Naive thymus-derived CD8-positive, alpha-beta T cell (primary cell): ENCODE results near the gene ZDHHC14. TPM values are rescaled to one million over a fixed set of nuclear protein-coding genes. Genes with fewer than 3 reads are reported as not detected.
A peak's percentile ranks its signal among the peaks of the same experiment; 100 is the strongest.

ENCODE experiments used
- ATAC-seq, 2 donors: fragments of 150-1000 bp; cut with Tn5 transposase in 1 of 2; sonication (Bioruptor Pico), chemical (Tn5 transposase) in 1 of 2; 1 replicate in 1 of 2; 2 replicates in 1 of 2; pipeline ENCODE4 v1.10.0; 2021; ENCODE audit warnings: mild to moderate bottlenecking in 2 of 2, moderate library complexity in 2 of 2
- POLR2A ChIA-PET: fragments of 350-600 bp; sonication (Branson Sonifier 250); formaldehyde crosslinking; loops from one replicate; lab custom pipeline; 2021; ENCODE audit warnings: antibody characterized with exemption; lab: Charles Lee
- DNase-seq, 10 donors: peaks; one replicate each; pipeline versions ENCODE4 v3.0.0 to v3.0.0-alpha.2; 2020 to 2022
- H3K27ac Mint-ChIP-seq, 10 donors: one replicate each; pipeline ENCODE4 v1.8.0; 2020 to 2022; ENCODE audit warnings: mild to moderate bottlenecking in 10 of 10, mixed read lengths in 10 of 10, moderate library complexity in 4 of 10, inconsistent platforms in 1 of 10
- H3K27me3 Mint-ChIP-seq, 5 donors: one replicate each; pipeline ENCODE4 v1.8.0; 2021 to 2022; ENCODE audit warnings: mixed read lengths in 5 of 5
- H3K36me3 Mint-ChIP-seq, 3 donors: one replicate each; pipeline ENCODE4 v1.8.0; 2020 to 2022; ENCODE audit warnings: mixed read lengths in 3 of 3, mild to moderate bottlenecking in 2 of 3, inconsistent platforms in 1 of 3
- H3K4me1 Mint-ChIP-seq, 4 donors: one replicate each; pipeline ENCODE4 v1.8.0; 2021 to 2022; ENCODE audit warnings: mixed read lengths in 4 of 4
- H3K4me3 Mint-ChIP-seq, 10 donors: one replicate each; pipeline ENCODE4 v1.8.0; 2020 to 2022; ENCODE audit warnings: mild to moderate bottlenecking in 10 of 10, mixed read lengths in 10 of 10, moderate library complexity in 6 of 10, inconsistent platforms in 1 of 10
- H3K9me3 Mint-ChIP-seq, 9 donors: one replicate each; pipeline ENCODE4 v1.8.0; 2020 to 2022; ENCODE audit warnings: mixed read lengths in 9 of 9, mild to moderate bottlenecking in 3 of 9, inconsistent platforms in 1 of 9, moderate library complexity in 1 of 9
- polyA plus RNA-seq, 3 donors: library from polyadenylated mRNA; unstranded; fragments of 300-500 nt; fragmentation: Illumina TruSeq; gene quantifications; one replicate each; pipeline ENCODE4 v1.2.3, GENCODE V29; 2021
- total RNA-seq, 8 experiments: library from RNA in 2 of 8; stranded (reverse) in 2 of 8; gene quantifications; one replicate each; pipeline ENCODE4 v1.2.3 and lab custom pipeline; 2021 to 2026

Gene ZDHHC14
- total and polyA plus RNA-seq, 5 experiments from 2014 or later, result 0.09 to 1.9 (median 1.4) TPM

GRCh38 chr6:157542414-157543160 lies 161.6 kb downstream of the ZDHHC14 start:
- no peak overlapping the region for H3K4me3 Mint-ChIP-seq
- DNase-seq, result no peak
- peaks cover 0 to 3% (median 0%) of the 10 kb centered on the region in 5 donors for H3K27me3 Mint-ChIP-seq
- H3K36me3 Mint-ChIP-seq, result peaks cover 0 to 6% (median 0%) of the 10 kb centered on the region in 3 donors
- H3K27ac Mint-ChIP-seq, result peak overlapping the region in 1 of 10 donors; percentile 19
- POLR2A ChIA-PET, result no interaction called here
- no peak for ATAC-seq
- peaks cover 6 to 34% (median 17%) of the 10 kb centered on the region in 4 donors for H3K4me1 Mint-ChIP-seq
- H3K9me3 Mint-ChIP-seq, result peaks cover 0 to 4% (median 0%) of the 10 kb centered on the region in 9 donors

DNA sequence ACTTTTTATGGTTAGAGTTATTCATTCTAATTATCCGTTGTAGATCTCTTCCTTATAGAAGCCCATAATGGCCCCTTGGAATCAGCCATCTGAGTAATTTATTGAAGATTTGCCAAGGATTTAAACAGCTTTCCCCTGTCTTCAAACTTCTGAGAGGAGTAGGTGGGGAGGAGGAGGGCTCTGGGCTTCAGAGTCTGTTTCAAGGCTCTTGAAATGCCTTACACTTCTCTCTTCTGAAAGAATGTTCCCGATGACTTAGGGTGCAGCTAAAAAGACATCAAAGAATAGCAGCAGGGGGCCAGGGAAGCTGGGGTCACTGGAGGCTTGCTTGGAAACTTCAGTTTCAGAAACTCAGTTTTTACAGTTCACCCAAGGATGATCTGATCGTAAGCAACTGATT lies 165.3 kb downstream of the ZDHHC14 start:
- POLR2A ChIA-PET, result no interaction called here
- H3K27ac Mint-ChIP-seq, result peak overlapping the region in 1 of 10 donors; percentile 5

GRCh38 chr6:157547112-157547511 lies 166.1 kb downstream of the ZDHHC14 start:
- H3K4me1 Mint-ChIP-seq, result peaks cover 16 to 37% (median 24%) of the 10 kb centered on the region in 4 donors
- no peak overlapping the region for H3K4me3 Mint-ChIP-seq
- H3K27me3 Mint-ChIP-seq, result peaks cover 0 to 6% (median 2%) of the 10 kb centered on the region in 5 donors
- no peak overlapping the region for H3K27ac Mint-ChIP-seq
- peaks cover 0 to 6% (median 0%) of the 10 kb centered on the region in 3 donors for H3K36me3 Mint-ChIP-seq
- POLR2A ChIA-PET, result no interaction called here
- H3K9me3 Mint-ChIP-seq, result peaks cover 0 to 4% (median 0%) of the 10 kb centered on the region in 9 donors
- DNase-seq, result no peak
- no peak for ATAC-seq

More for the DNA sequence above, 165.3 kb downstream of the ZDHHC14 start:
- Mint-ChIP-seq H3K4me3 (no peak overlapping the region), H3K4me1 (peaks cover 15 to 34% (median 24%) of the 10 kb centered on the region in 4 donors), H3K27me3 (peaks cover 0 to 3% (median 2%) of the 10 kb centered on the region in 5 donors), H3K9me3 (peaks cover 0 to 4% (median 0%) of the 10 kb centered on the region in 9 donors), H3K36me3 (peaks cover 0 to 6% (median 0%) of the 10 kb centered on the region in 3 donors)
- DNase-seq (no peak), ATAC-seq (no peak)

DNA sequence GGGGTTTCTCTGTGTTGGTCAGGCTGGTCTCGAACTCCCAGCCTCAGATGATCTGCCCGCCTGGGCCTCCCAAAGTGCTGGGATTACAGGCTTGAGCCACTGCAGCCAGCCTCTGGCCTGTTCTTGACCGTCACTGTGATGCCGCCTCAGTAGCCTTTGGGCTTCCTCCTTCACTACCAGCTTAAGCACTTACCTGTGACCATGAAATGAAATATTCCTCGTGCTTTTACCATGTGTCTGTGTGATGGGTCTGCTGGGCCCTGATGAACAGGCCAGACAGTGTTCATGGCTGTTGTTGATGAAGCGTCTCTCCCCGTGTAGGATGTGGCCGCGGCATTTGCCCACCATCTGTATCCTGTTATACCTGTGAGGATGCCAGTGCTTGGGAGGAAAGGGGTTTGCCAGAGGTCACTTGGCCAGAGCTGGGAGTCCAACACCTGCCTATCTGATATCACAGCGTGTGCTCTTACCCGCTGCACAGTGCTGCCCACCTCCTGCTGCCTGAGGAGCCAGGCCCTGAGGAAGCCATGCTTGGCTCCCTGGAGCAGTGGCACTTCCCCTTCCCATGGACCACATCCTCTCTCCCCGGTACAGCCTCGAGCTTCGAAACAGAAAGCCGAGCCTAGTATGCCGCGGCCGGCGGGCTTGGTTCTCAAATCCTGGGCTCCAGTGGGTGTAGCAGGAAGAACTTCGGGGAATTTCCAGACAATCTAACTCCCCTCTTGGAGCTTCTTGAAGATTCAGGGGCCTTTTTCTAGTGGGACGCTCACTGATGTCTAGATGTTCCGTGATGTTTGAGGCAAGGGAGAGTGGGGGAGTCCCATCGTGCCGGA lies 167.9 kb downstream of the ZDHHC14 start:
- peak overlapping the region in 5 of 10 donors; percentile 25 to 78 (median 52) for H3K27ac Mint-ChIP-seq
- H3K36me3 Mint-ChIP-seq, result peaks cover 0 to 6% (median 0%) of the 10 kb centered on the region in 3 donors
- H3K9me3 Mint-ChIP-seq, result peaks cover 0 to 4% (median 0%) of the 10 kb centered on the region in 9 donors
- DNase-seq, result no peak
- H3K4me1 Mint-ChIP-seq, result peaks cover 20 to 38% (median 24%) of the 10 kb centered on the region in 4 donors
- H3K4me3 Mint-ChIP-seq, result peak overlapping the region in 7 of 10 donors; percentile 4 to 68 (median 36)
- ATAC-seq, result peak in 1 of 2 donors; percentile 37
- peaks cover 0 to 5% (median 2%) of the 10 kb centered on the region in 5 donors for H3K27me3 Mint-ChIP-seq
- POLR2A ChIA-PET, result interaction anchor here (1.0 kb wide), 1 partner anchor 13 kb away, joined by 4 read pairs; no protein-coding TSS in a partner anchor

- peak overlapping the region in 4 of 10 donors; percentile 25 to 78 (median 48) for H3K27ac Mint-ChIP-seq
- peak overlapping the region in 7 of 10 donors; percentile 4 to 68 (median 32) for H3K4me3 Mint-ChIP-seq
- no peak for DNase-seq
- H3K36me3 Mint-ChIP-seq, result peaks cover 0 to 6% (median 0%) of the 10 kb centered on the region in 3 donors
- POLR2A ChIA-PET, result interaction anchor here (1.0 kb wide), 1 partner anchor 13 kb away, joined by 4 read pairs; no protein-coding TSS in a partner anchor
- H3K9me3 Mint-ChIP-seq, result peaks cover 0 to 4% (median 0%) of the 10 kb centered on the region in 9 donors
- H3K4me1 Mint-ChIP-seq, result peaks cover 20 to 38% (median 24%) of the 10 kb centered on the region in 4 donors
- H3K27me3 Mint-ChIP-seq, result peaks cover 0 to 5% (median 2%) of the 10 kb centered on the region in 5 donors
- no peak for ATAC-seq
Measured at GRCh38 chr6:157549468-157549745, 168.4 kb downstream of the ZDHHC14 start.

- Mint-ChIP-seq H3K4me1 (peaks cover 20 to 38% (median 24%) of the 10 kb centered on the region in 4 donors), H3K9me3 (peaks cover 0 to 4% (median 0%) of the 10 kb centered on the region in 9 donors), H3K36me3 (no peaks in the 10 kb centered on the region), H3K27ac (peak overlapping the region; percentile 5 to 86 (median 66)), H3K4me3 (peak overlapping the region in 7 of 10 donors; percentile 5 to 48 (median 25)), H3K27me3 (peaks cover 0 to 5% (median 2%) of the 10 kb centered on the region in 5 donors)
- peak in 4 of 10 donors; percentile 35 to 50 (median 45) for DNase-seq
- POLR2A ChIA-PET, result no interaction called here
- ATAC-seq, result peak; percentile 37 to 76
Measured at GRCh38 chr6:157550114-157550989, 169.4 kb downstream of the ZDHHC14 start.

DNA sequence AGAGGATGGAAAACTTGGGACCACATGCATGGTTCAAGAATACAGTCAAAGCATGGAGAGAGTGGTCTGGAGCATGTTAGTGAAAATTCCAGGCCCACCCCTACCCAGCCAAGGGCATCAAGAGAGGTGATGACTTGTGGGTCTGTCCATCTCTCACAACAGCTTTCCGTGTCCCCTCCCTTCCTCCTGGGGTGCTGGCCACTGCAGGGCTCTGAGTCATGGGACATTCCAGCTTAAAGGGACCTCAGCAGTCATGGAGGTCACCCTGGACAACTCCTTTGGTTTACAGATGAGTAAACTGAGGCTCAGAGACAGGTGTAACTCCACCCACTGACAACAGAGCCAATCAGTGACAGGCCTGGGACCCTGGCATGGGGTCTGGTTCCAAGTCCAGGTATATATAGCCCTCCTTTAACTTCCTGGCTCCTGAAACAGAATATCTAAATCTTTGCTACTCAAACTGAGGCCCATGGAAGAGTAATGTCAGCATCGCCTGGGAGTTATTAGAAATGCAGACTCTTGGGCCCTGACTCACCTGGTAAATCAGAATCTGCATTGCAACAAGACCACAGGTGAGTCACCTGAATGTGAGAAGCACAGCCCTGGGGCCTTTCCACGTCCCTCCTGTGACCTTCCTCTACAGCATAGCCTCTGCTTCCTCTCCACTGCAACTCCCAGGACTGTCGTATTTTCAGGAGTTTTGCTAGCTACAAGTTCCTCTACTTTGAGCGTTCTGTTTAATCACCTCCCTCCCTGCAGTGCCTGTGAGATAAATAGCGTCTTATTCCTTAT lies 170.2 kb downstream of the ZDHHC14 start:
- no peaks in the 10 kb centered on the region for H3K36me3 Mint-ChIP-seq
- peak overlapping the region in 7 of 10 donors; percentile 8 to 82 (median 61) for H3K27ac Mint-ChIP-seq
- ATAC-seq (no peak), DNase-seq (no peak)
- H3K4me3 Mint-ChIP-seq, result peak overlapping the region in 2 of 10 donors; percentile 25 to 44
- H3K9me3 Mint-ChIP-seq, result peaks cover 0 to 4% (median 0%) of the 10 kb centered on the region in 9 donors
- POLR2A ChIA-PET, result no interaction called here
- peaks cover 20 to 42% (median 24%) of the 10 kb centered on the region in 4 donors for H3K4me1 Mint-ChIP-seq
- H3K27me3 Mint-ChIP-seq, result peaks cover 0 to 5% (median 3%) of the 10 kb centered on the region in 5 donors

- POLR2A ChIA-PET, result no interaction called here
- Mint-ChIP-seq H3K9me3 (peaks cover 0 to 1% (median 0%) of the 10 kb centered on the region in 9 donors), H3K4me3 (no peak overlapping the region), H3K36me3 (no peaks in the 10 kb centered on the region), H3K27me3 (peaks cover 0 to 11% (median 4%) of the 10 kb centered on the region in 5 donors), H3K27ac (peak overlapping the region in 1 of 10 donors; percentile 13), H3K4me1 (peaks cover 20 to 52% (median 29%) of the 10 kb centered on the region in 4 donors)
- DNase-seq (no peak), ATAC-seq (no peak)
Measured at GRCh38 chr6:157552081-157552747, 171.2 kb downstream of the ZDHHC14 start.

GRCh38 chr6:157552820-157553485 lies 172.0 kb downstream of the ZDHHC14 start:
- DNase-seq (no peak), ATAC-seq (no peak)
- Mint-ChIP-seq H3K27ac (no peak overlapping the region), H3K27me3 (peaks cover 0 to 11% (median 4%) of the 10 kb centered on the region in 5 donors), H3K36me3 (no peaks in the 10 kb centered on the region), H3K9me3 (no peaks in the 10 kb centered on the region), H3K4me3 (no peak overlapping the region), H3K4me1 (peaks cover 20 to 59% (median 32%) of the 10 kb centered on the region in 4 donors)
- POLR2A ChIA-PET, result no interaction called here

GRCh38 chr6:157554747-157555146 lies 173.8 kb downstream of the ZDHHC14 start:
- no peak overlapping the region for H3K27ac Mint-ChIP-seq
- POLR2A ChIA-PET, result no interaction called here
- no peak overlapping the region for H3K4me3 Mint-ChIP-seq

More at GRCh38 chr6:157554747-157555146, 173.8 kb downstream of the ZDHHC14 start:
- Mint-ChIP-seq H3K27me3 (peaks cover 0 to 11% (median 2%) of the 10 kb centered on the region in 5 donors), H3K9me3 (no peaks in the 10 kb centered on the region), H3K4me1 (peaks cover 12 to 62% (median 21%) of the 10 kb centered on the region in 4 donors), H3K36me3 (peaks cover 0 to 1% (median 0%) of the 10 kb centered on the region in 3 donors)
- no peak for DNase-seq
- no peak for ATAC-seq
